Upper lobe of right lung (tissue), 1 donor: Measurements from ENCODE around the gene VWF. TPM values are rescaled to one million over a fixed set of nuclear protein-coding genes. Genes with fewer than 3 reads are reported as not detected.

Experiments
- ATAC-seq: fragments of 200-7000 bp; cut with Tn5 transposase; one replicate; pipeline ENCODE4 v1.9.1; 2020; ENCODE audit warnings: mild to moderate bottlenecking, moderate library complexity
- DNase-seq: peaks from one replicate; pipeline ENCODE4 v3.0.0-alpha.2; 2020
- H3K27ac ChIP-seq: fragments of 200-600 bp; one replicate; pipeline ENCODE4 v1.8.0; 2022
- H3K27me3 ChIP-seq: fragments of 200-600 bp; one replicate; pipeline ENCODE4 v1.8.0; 2022; ENCODE audit warnings: mild to moderate bottlenecking
- H3K36me3 ChIP-seq: fragments of 200-600 bp; one replicate; pipeline ENCODE4 v1.8.0; 2022
- H3K4me1 ChIP-seq: fragments of 200-600 bp; one replicate; pipeline ENCODE4 v1.8.0; 2022
- H3K4me3 ChIP-seq: fragments of 200-600 bp; one replicate; pipeline ENCODE4 v1.8.0; 2022; ENCODE audit warnings: mild to moderate bottlenecking
- H3K9me3 ChIP-seq: fragments of 200-600 bp; one replicate; pipeline ENCODE4 v1.8.0; 2022
- intact Hi-C: fragments of 100-400 bp; cut with DNase I; formaldehyde crosslinking; loops from one replicate; pipeline ENCODE4 v1.11.0; 2022
- total RNA-seq: library from RNA; stranded (reverse); fragmentation: NEBNext Ultra II Directional; extraction: Animal tissue kit (Norgen Biotek cat#: 25700); gene quantifications from one replicate; pipeline ENCODE4 v1.2.1, GENCODE V29; 2021
- TF ChIP-seq, protein P1 (sequence below): fragments of 200-600 bp; IDR thresholded peaks from one replicate; pipeline ENCODE4 v1.8.0; 2022; ENCODE audit warnings: antibody characterized with exemption
- donor health status: DM: no; HTN: yes; CAD: no; lungs with severe emphysema.

VWF gene
- total RNA-seq, 1 donor from 2014 or later: 729 TPM

- intact Hi-C loops: no loop called here
- Histone ChIP-seq H3K4me3 (no peak overlapping the region), H3K27me3 (peaks cover 5% of the 10 kb centered on the region), H3K9me3 (no peaks in the 10 kb centered on the region), H3K27ac (no peak overlapping the region), H3K36me3 (peaks cover 17% of the 10 kb centered on the region), H3K4me1 (no peaks in the 10 kb centered on the region)
- TF ChIP-seq, protein P1, sequence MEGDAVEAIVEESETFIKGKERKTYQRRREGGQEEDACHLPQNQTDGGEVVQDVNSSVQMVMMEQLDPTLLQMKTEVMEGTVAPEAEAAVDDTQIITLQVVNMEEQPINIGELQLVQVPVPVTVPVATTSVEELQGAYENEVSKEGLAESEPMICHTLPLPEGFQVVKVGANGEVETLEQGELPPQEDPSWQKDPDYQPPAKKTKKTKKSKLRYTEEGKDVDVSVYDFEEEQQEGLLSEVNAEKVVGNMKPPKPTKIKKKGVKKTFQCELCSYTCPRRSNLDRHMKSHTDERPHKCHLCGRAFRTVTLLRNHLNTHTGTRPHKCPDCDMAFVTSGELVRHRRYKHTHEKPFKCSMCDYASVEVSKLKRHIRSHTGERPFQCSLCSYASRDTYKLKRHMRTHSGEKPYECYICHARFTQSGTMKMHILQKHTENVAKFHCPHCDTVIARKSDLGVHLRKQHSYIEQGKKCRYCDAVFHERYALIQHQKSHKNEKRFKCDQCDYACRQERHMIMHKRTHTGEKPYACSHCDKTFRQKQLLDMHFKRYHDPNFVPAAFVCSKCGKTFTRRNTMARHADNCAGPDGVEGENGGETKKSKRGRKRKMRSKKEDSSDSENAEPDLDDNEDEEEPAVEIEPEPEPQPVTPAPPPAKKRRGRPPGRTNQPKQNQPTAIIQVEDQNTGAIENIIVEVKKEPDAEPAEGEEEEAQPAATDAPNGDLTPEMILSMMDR: no peak
- no peak for DNase-seq
- no peak for ATAC-seq
Measured at GRCh38 chr12:5954661-5955060, 169.8 kb downstream of the VWF start.

- Histone ChIP-seq H3K9me3 (no peaks in the 10 kb centered on the region), H3K4me1 (no peaks in the 10 kb centered on the region), H3K36me3 (peaks cover 16% of the 10 kb centered on the region), H3K27ac (no peak overlapping the region), H3K27me3 (peaks cover 7% of the 10 kb centered on the region), H3K4me3 (no peak overlapping the region)
- no peak for DNase-seq
- intact Hi-C loops: no loop called here
- TF ChIP-seq, protein P1: no peak
- ATAC-seq: no peak
Measured at GRCh38 chr12:5953835-5954586, 170.5 kb downstream of the VWF start.

DNA sequence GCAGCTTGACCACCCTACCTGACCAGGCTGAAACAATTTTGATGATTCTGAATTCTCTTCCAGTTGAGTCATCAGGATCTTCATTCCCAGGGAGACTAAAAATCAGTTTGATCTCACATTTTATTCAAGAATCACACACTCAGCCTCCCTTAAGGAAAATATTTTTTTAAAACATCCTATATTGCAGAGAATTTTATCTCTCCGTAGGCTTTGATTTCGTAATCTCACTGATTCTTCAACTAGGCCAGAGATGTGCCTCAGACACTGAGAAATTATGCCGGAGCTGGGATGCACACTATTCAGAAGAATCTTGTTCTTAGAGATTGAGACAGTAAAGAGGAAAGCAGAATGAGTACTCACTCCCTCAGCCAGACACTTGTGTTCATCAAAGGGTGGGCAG lies 172.4 kb downstream of the VWF start:
- Histone ChIP-seq H3K36me3 (peaks cover 15% of the 10 kb centered on the region), H3K27me3 (peaks cover 17% of the 10 kb centered on the region), H3K9me3 (no peaks in the 10 kb centered on the region), H3K4me3 (no peak overlapping the region), H3K4me1 (no peaks in the 10 kb centered on the region), H3K27ac (no peak overlapping the region)
- ATAC-seq (no peak), DNase-seq (no peak)
- intact Hi-C loops: no loop called here
- TF ChIP-seq, protein P1: no peak

DNA sequence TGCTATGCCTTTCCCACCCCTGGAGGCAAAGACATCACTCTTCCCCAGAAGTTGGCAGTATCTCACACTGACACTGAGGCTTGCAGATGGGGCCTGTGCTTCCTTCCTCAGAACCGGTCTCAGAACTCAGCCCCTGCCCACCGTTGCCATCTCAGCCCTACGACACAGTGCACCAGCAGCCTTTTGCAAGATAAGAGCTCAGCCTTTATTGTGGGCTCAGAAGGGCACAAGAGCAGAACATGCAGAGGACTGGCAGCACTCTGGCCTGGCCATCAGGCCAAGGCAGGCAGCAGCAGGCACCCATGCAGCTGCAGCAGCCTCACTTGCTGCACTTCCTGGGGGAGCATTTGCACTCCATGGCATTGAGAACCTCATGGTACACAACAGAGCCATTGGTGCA lies 175.8 kb downstream of the VWF start:
- DNase-seq (no peak), ATAC-seq (no peak)
- Histone ChIP-seq H3K4me1 (no peaks in the 10 kb centered on the region), H3K36me3 (peaks cover 15% of the 10 kb centered on the region), H3K27me3 (peaks cover 47% of the 10 kb centered on the region), H3K4me3 (no peak overlapping the region), H3K27ac (no peak overlapping the region), H3K9me3 (no peaks in the 10 kb centered on the region)
- intact Hi-C loops: no loop called here
- TF ChIP-seq, protein P1: no peak

DNA sequence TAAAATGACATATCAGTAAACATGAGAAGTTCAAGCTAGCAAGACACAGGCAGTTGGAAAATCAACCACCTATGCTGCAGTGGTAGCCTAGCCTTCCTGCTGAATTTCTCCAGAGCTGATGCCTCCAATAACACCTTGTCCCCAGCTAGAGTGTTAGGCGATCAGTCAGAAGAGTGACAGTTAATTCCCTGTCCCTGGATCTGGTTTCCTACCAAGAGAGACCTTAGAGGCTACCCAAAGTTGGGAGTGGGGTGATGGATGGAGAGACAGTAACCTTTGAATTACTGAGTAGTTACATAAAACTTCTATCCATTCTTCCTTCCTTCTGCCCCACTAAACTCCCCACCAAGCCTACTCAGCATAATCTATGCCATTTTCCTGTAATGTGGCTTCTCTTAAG lies 177.5 kb downstream of the VWF start:
- peaks cover 15% of the 10 kb centered on the region for H3K36me3 ChIP-seq
- intact Hi-C loops: no loop called here
- H3K4me3 ChIP-seq: no peak overlapping the region
- peaks cover 51% of the 10 kb centered on the region for H3K27me3 ChIP-seq
- ATAC-seq: no peak
- no peaks in the 10 kb centered on the region for H3K4me1 ChIP-seq
- TF ChIP-seq, protein P1: no peak
- no peak for DNase-seq
- H3K9me3 ChIP-seq: no peaks in the 10 kb centered on the region
- H3K27ac ChIP-seq: no peak overlapping the region
